GM19468 (cell line): ENCODE measurements around the gene BCL2.

Experiments used
- ATAC-seq: cut with Tn5 transposase; IDR thresholded peaks from one replicate; pipeline ENCODE4 v1.9.1; 2021; ENCODE audit warnings: mild to moderate bottlenecking, moderate library complexity, moderate number of reproducible peaks; ENCODE audit not compliant: unreplicated experiment; ENCODE audit errors: extremely low read depth

BCL2 gene

DNA sequence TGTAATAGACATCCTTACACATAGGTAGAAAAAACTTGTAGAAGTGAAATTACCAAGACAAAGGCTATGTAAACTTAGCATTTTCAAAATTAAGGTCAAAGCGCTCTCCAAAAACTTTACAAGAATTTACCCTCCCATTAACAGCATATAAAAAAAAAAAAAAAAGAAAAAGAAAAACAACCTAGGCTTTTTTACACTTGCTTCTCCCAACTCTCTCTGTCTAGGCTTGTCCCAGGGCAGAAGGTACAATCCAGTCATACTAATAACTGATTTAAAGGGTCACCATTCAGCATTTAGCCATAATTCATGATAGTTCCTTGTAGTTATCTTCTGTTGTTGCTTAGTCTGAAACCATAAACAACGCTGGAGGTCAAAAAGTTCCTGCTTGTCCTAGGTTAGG is 130.5 kb downstream of the BCL2 start:
- no peak for ATAC-seq

- no peak for ATAC-seq
These were observed 131.6 kb downstream of the BCL2 start for GRCh38 chr18:63187791-63188460.

DNA sequence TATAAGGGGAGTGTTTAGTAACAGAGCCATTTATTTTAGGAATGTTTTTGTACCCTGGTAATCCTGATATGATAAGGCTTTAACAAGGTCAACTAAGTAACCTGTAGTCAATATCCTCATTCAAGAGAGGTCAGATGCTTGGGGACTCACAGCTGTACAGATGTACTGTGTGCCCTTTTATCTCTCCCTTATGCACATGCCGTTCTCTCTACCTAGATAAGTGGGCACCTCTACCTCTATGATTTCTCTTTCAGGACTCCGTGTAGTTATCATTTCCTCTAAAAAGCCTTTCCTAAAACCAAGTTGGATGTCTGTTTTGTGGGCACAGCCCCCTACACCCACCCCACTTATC is 132.4 kb downstream of the BCL2 start:
- ATAC-seq: no peak

DNA sequence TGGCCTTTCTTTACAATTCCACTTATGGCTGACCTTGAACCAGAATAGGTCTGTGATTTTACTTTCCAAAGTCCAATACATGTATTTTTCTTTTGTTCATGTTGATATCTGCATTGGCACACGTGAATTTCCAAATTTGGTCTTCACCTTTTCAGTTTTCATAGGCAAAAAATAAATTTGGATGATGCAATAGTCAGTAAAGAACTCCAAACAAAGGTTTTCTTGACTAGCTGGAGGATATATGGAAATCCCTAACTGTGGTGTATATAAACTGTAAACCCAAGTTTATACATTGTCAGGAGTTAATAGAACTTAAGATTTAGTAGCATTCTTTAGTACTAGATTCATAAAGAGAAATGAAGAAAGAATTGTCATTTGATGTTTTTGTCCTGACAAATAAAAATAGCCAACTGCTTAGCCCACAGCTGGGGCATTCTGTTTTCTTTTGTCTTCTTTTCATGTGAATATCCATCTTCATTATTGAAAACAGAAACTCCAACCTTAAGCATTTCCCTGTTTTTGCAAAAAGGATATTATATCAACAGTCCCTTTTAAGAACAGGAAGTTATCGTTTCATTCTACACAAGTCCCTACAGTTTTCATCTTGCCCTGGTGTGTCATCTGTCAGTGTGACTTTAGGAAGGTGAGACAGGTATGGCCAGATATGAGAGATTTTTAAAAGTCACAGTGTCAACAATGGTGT is 132.9 kb downstream of the BCL2 start:
- no peak for ATAC-seq

- ATAC-seq: no peak
These were observed 133.6 kb downstream of the BCL2 start for GRCh38 chr18:63185984-63186383.

DNA sequence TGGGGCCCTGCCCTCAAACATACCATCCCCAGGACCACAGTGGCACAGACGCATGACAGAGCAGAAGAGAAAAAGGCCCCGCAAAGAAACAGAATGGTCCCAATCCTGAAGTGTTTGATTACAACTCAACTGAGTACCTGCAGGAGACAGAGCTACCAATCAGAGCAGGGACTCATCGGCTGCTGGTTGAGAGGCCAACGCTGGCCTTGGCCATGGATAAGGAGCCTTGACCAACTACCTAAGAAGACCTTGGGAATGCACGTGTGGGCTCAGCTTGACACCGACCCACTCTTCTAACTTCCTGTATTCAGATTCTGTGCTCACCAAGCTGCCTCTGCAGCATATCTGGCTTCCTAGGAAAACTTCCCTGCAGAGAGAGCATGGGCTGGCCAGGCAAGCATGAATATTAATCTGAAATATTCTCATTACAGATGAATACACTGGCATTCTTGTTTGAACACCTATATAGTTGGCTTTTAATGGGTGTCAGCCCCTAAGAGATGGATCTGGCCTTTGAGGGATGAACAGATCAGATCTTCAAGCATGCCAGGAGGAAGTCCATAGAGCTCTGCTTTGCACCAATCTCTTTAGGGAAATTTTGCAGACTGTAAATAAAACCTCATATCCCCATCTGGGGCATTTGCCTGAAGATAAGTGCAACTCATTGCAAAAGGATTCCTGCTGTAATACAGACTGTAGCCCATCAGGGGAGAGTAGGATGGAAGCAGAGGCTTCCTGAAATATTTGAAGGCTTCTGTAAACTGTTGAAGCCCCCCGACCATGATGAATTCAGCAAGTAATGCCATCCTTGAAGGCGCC is 135.4 kb downstream of the BCL2 start:
- ATAC-seq: no peak

GRCh38 chr18:63183378-63183777 is 136.2 kb downstream of the BCL2 start:
- ATAC-seq: no peak

- no peak for ATAC-seq
These were observed 136.7 kb downstream of the BCL2 start for GRCh38 chr18:63182861-63183260.

GRCh38 chr18:63182310-63182772 is 137.2 kb downstream of the BCL2 start:
- no peak for ATAC-seq

GRCh38 chr18:63181706-63182309 is 137.8 kb downstream of the BCL2 start:
- ATAC-seq: no peak

DNA sequence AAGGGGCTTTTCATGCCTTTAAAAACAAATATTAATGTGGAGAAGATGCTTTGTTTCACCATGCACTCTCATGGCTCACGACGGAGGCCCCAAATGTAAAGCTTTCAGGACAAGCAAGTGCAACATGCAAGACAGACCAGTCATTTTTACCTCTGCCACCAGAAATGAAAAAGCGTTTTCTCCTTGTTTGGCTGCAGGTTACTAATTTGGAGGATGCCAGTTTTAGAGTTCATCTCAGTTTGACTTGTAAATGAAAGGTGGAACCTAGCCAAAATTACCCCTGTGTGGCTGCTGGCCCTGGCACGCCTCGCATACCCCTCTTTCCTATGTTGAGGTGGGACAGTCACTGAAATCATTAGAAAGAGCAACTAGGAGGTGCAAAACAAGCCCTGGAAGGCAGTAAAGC is 138.6 kb downstream of the BCL2 start:
- ATAC-seq: no peak

- ATAC-seq: no peak
These were observed 139.2 kb downstream of the BCL2 start for GRCh38 chr18:63180321-63180720.

DNA sequence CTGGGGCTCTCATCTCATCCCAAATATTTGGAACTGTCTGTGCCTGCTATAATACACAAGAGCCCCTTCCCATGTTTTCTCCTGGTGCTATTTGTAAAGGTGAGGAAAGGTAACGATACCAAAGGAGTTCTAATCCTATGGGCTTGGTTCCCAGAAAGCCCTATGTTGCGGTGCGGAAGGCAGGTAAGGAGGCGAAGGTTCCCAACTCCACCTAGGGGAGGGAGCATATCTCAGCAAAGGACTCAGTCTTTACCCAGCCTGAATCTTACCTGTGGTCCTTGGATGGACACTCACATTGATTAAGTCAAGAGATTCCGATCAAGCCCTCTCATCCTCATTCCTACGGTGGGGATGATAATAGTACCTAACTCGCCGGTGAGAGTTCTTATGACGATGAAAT is 140.1 kb downstream of the BCL2 start:
- no peak for ATAC-seq

DNA sequence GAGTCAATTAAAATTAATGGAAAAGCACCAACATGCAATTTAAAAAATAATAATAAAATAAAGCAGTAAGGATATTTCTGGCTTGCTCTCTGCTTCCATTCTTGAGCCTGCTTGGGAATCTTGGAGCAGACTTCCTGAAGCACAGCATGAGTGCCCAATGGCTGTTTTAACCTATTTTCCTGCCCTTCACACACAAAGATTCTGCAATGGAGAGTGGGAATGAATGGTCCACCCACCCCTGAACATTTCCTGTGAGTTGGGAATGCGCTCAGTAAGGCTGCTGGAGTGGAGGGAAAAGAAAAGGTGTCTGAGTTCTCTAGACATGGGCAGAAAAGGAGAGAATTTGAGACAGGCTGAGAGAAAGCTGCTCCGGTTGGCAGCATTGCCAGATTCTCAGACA is 140.6 kb downstream of the BCL2 start:
- ATAC-seq: no peak

DNA sequence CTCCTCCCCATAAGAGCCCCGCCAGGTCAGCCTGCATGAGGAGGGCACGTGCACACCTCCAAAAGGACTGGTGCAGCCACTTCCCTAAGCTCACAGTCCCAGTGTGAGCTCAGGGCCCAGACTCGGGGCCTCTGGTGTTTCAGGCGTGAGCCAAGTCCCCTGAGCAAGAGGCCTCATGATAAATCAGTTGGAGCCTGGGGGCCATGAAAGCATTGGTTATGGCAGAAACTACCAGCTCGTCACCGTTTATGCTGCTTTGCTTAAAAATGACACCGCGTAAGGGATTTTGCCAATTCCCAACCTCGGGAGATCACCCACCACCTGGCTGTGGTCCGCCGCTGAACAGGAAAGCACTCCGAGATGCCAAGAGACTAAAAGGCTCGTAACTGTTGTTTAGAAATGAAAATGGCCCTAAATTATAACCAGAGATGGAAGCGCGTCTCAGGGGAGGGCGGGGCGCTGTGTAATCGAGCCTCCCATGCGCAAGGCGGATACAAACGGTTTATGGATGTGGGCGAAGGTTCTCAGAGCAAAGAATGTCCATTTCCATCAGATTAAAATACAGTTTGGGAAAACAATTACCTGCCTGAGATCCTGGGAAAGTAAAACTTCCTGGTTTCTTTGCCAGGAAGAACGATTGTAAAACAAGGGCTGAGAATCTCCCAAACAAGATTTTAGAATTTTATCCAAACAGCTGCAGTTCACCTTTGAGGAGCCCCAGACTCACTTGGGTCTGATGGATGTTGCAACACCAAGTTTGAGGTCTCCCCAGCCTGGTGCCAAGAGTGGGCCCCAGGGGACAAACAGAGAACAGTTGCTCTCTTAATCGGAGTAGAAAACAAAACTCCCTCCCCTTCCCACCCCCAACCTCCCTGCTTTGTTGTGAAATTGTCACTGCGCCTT is 141.4 kb downstream of the BCL2 start:
- ATAC-seq: no peak

GRCh38 chr18:63177259-63177658 is 142.3 kb downstream of the BCL2 start:
- no peak for ATAC-seq

DNA sequence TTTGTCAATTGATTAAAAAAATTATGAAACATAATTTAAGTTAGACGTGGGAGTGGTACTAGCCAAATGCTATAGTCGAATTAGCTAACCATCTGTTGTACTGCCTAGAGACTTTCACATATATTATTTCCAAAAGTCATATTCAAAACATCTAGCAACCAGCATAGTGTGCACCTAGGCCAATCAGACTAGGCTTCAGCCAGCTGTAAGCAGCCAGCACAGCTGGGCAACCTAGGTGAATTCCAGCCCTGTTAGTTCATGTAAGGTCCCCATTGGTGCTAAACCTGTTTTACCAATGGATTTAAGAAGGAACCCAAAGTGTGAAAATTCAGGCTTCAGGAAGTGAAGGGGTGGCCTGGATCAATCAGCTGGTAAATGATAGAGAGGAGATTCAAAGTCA is 144.3 kb downstream of the BCL2 start:
- ATAC-seq: no peak

- ATAC-seq: no peak
These were observed 145.6 kb downstream of the BCL2 start for GRCh38 chr18:63173983-63174382.

- ATAC-seq: no peak
These were observed 149.7 kb downstream of the BCL2 start for GRCh38 chr18:63169853-63170252.

GRCh38 chr18:63168287-63168686 is 151.3 kb downstream of the BCL2 start:
- no peak for ATAC-seq
